OCI-M1 (cell line): ENCODE measurements around the gene JMJD6.
"Not testable (repeated sequence)": the region's sequence is repeated elsewhere in the genome, so short reads cannot be mapped to it uniquely, and the experiment has no call there.

Source experiments
- DNase-seq: peaks from one replicate; lab custom pipeline; 2025; lab: John Stamatoyannopoulos, UW

Gene JMJD6

DNA sequence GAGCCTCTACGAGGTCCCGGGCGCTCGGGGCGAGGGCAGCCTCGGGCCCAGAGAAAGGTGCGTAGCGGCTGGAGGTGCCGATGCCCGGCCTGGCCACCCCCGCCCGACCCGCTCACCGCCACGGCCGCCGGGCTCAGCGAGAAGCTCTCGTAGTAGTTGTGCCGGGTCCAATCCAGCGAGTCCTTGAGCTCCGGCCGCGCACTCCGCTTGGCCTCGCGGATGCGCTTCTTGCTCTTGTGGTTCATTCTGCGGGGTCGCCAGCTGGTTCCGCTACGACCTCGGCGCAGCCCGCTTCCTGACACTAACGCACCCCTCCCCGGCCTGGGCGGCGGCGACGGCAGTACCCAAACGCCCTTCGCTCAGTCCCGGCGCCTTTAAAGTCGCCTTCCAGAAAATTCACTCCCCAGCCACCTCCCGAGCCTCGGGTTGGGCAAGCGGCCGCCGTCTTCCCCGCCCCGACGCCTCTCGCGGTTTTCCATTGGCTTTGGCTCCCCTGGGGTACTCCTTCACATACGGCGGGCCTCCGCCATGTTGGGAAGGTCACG is at the start of gene JMJD6:
TSS of gene JMJD6 (minus strand) at position 376 of the 545 bp plus-strand sequence. CDS start at position 245, 131 bp downstream.
- peak; percentile 97 for DNase-seq

DNA sequence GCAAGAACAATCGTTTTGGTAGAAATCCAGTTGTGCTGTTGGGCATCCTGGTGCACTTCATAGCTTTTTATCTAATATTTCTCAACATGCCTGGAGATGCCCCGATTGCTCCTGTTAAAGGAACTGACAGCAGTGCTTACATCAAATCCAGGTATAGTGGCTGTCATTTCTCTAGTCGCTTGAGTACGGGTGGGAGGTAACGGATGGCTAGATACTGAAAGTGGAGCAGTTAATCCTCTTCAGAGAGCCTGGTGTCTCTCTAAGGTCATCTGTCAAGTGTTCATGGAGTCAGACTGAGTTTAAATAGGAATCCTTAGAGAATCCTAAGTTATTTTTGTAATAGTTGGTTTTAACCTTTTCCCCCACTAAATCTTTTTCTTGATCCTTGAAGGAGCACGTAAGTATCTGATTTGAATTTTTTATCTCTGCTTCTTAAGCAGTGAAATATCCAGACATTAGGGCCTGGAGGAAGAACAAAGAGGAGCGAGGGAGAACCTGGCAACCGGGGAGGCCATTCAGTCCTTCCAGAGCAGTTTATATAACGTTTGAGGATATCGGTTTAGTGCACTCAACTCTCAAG is 48.7 kb upstream of the JMJD6 start:
- no peak for DNase-seq

DNA sequence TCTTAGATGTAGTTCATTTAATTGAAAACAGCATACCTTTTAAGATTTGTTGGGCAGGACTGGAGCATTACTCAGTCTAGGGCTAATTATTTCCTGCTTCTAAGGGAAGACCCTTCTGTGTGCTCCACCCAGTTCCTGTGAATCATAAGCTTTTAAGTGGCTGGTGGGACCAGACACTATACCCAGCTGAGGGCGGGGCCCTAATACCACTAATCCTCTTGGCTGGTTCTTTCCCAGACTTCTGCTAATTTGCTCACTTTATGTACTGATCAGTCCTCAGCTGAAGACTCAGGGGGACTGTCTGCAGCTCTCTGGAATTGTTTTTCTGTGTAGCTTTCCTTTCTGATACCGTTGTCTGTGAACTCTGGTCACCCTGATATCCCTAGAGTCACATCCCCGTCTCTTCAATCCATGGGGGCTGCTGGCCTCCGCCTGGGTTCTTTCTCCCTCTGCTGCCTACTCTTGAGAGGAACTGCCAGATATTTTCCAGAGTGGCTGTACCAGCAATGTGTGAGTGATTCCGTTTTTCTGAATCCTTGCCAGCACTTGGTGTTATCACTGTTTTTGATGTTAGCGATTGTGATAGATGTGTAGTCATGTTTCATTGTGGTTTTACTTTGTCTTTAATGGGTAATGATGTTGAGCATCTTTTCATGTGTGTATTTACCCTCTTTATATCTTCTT is 46.6 kb upstream of the JMJD6 start:
- DNase-seq: peak; percentile 63

DNA sequence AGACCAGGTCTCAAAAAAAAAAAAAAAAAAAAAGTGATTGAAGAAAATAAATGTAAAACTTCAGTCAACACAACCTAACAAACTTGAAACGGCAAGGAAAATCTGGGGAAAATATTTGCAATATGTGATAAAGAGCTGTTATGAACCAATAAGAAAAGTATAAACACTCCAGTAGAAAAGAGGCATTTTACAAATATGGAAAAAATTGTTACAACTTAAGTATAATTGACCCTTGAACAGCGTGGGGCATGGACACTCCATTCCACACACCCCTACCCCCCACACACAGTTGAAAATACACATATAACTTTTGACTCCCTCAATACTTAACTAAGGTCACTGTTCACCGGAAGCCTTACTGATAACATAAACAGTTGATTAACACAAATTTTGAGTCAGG is 32.2 kb upstream of the JMJD6 start:
- DNase-seq: no peak

DNA sequence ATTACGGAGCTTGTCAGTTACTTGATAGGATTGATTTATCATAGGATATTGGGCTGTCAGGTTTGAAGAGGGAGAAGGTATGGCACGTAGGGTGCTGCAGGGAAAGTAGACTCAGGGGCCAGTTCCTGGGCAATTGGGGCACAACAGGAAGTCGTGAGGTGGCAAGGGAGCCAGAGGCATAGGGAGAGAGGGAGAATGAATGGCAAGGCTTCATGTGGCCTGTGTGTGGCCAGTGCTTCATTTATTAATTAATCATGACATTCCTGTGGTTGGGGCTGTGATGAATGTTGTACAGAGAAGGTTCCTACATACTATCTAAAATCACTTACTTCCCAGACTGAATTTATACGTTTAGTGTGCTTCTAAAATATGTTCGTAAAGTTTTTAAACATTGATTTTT is 30.9 kb upstream of the JMJD6 start:
- DNase-seq: no peak

DNA sequence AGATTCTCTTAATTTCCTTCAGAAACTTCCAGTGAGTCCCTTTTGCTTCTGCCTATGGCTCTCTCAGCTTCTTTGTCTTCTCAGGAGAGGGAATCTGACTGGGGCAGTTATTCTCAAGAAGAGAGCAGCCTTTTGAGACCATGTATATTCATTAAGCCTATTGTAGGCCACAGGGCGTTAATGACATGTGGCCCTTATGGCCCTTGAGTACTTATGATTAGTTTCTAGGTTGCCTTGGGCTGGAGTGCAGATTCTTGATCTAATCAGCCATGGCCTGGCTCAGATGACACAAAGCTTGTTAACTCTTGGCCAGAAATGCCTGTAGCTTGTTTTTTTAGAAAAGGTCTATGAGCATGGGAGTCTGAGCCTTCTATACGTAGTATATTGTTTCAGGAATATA is 28.9 kb upstream of the JMJD6 start:
- no peak for DNase-seq

DNA sequence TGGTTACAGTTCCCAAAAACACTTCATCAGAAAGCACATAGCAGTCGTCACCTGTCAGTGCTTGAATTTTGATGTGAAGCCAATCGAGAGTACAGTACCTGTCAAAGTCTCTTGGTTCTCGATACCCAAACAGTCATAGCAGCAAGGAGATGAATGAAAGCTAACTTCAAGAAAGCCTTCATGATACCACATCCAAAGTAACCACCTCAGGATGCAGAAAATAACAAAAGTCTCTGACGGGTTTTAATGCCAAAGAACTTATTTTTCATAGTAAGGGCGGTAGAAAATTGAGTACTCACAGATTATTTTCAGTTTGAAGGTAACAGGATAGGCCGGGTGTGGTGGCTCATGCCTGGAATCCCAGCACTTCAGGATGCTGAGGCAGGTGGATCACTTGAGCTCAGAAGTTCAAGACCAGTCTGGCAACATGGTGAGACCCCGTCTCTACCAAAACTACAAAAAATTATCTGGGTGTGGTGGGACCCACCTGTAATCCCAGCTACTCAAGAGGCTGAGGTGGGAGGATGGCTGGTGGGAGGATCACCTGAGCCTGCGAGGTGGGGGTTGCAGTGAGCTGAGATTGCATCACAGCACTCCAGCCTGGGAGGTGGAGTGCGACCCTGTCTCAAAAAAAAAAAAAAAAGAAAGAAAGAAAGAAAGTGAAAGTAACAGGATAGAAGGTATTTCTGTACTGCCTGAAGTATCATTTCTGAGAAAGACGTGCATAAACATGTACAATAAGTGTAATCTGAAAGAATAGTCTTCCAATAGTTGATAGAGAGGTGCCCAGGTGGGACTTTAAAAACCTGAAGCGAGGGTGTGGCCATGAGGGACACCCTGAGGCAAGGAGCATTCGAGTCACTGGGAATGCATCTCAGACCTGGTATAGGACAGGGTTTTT is 26.9 kb upstream of the JMJD6 start:
- peak; percentile 47 for DNase-seq

DNA sequence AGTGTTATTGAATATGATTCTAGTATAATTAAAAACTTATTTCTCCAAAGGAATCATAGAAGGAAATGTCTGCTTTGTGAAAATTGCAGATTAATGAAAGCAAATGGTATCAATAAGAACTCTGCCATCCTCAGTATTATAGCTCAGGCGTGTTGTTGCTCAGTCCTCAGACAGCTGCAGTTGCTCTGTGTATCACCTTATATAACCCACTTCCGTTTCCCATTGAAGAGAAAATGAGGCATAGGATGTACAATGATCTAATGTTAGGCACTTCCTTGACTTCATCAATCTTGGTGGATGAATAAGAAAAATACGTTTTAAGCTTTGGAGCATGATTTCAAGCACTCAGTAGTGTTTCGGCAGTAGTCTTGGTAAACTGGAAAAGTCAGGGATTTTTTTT is 25.6 kb upstream of the JMJD6 start:
- no peak for DNase-seq

DNA sequence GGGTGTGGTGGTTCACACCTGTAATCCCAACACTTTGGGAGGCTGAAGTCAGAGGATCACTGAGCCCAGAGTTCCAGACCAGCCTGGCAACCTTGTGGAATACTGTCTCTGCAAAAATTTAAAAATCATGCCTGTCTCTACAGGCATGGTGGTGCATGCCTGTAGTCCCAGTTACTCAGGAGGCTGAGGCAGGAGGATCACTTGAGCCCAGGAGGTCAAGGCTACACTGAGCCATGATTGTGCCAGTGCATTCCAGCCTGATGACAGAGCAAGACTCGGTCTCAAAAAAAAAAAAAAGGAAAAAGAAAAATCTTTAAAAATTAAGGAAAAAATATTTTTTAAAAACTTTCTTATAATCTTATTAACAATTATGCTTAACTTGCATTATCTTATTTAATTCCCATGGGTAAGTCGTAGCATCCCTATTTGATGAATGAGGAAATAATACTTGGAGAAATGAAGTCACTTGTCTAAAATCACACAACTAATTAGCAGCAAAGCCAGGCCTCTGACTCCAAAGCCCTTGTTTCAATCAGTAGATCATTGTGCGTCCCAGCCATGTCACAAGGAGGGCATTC is 25.1 kb upstream of the JMJD6 start:
- no peak for DNase-seq

DNA sequence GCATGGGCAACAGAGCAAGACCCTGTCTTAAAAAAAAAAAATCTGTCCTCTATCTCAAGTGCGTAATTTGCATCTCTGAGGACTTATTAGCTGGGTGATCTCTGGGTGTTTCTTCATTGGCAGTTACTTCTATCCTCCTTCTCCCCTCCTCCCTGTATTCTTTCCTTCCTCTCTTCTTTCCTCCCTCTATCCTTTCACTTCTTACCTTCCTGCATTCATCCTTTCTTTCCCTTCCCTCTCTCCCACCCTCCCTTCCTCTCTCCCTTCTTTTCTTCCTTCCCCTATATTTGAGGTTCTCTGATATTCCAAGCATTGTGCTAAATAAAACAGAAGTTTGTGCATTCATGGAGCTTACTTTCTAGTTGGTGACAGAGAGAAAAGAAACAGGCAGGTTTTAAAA is 22.3 kb upstream of the JMJD6 start:
- no peak for DNase-seq

DNA sequence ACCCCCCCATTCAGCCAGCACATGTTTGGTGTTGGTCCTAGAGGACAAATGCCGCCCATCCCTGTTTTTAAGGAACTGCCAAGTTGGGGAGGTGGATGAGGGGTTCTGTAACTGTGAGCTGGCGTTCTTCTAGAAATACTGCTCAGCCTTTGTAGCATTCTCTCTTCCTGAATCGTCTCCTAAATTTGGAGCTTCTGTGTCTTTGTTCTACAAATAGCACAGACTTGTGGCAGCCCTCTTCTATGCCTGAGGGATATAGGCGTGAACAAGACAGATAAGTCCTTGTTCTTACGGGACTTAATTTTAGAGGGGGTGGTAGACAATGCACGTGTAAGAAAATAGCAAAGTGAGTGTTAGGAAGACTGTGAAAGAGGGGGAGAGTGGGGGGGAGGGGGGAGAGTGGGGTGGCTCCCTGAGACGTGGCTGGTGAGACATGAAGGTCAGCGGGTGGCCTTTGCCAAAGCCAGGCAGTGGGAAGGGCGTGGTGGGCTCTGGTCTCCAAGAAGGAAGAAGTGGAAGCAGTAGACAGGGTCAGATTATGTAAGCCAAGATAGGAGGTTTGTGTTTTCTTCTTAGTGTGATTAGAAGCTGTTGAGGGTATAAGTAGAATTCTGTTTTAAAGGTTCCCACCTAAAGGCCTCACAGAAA is 21.4 kb upstream of the JMJD6 start:
- no peak for DNase-seq

DNA sequence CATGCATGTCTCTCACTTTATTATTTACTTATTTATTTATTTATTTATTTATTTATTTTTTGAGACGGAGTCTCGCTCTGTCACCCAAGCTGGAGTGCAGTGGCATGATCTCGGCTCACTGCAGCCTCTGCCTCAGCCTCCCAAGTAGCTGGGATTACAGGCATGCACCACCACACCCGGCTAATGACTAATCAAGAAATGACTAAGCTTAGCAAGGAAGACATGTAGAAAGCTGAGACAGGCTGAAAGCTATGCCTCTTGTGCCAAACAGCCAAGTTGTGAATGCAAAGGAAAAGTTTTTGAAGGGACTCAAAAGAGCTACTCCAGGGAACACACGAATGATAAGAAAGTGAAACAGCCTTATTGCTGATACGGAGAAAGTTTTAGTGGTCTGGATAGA is 19.4 kb upstream of the JMJD6 start:
- DNase-seq: not testable (repeated sequence)

DNA sequence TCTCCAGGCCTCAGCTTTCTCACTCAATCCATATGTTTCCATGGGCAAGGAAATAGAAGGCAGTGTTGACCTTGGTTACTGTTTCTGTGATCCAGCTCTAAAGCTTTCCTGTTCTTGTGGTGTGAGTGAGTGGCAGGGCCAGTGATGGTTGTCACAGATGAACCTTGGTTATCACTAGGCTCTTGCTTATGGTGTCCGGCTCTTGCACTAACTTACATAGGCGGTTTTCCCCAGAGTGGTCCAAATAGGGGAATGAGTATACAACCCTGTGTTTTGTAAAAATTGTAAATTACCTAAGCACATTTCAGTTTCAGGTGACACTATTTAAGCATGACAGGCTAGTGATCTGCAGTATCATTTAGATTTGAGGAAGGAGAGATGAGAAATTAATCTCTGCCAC is 18.3 kb upstream of the JMJD6 start:
- no peak for DNase-seq

DNA sequence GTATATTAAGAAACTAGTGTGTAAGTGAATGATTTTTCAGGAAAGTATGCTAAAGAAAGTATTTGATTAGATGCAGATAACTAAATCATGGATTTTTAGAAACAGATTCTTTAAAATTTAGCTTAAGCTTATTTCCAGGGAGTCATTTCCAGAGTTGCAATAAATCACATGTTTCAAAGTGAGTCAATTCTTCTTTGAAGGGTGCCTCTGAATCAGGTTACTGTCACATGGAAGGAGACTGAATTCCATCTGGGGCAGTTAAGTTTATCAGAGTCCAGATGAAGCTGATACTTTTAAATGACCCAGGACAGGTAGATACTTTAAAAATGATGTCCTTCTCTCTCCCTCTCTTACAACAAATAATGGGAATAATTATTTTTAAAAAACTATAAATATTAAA is 16.6 kb upstream of the JMJD6 start:
- no peak for DNase-seq

DNA sequence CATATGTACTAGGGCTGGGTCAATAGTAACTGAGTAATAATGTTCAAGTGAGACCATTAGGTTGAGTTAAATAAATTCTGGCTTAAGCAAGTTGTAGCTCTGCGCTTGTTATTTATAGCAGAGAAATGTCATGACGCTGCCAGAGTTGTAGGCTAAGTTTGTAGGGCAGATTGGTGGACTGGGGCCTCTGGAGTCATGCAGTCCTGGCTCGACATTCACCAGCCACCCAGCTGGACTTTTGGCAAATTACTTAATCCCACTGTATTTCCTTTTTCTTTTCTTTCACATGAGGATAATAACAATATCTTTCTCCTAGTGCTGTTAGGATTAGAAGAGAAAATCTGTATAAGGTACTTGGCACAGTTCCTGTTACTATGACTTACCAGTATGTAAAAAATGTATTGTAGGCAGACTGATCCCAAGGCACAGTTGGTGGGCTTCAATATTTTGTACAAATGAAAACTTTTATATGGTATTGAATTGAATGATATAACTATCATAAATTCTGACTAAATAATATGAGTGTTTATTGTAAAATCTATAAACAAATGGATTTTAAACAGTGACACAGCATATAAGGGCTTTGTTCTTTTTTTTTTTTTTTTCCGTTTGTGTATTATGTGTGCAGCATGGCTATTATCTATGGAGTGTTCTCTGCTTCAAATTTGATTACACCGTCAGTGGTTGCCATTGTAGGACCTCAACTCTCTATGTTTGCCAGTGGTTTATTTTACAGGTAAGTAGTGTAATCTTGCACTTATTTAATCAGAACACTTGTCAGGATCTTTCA is 14.1 kb upstream of the JMJD6 start:
- no peak for DNase-seq

DNA sequence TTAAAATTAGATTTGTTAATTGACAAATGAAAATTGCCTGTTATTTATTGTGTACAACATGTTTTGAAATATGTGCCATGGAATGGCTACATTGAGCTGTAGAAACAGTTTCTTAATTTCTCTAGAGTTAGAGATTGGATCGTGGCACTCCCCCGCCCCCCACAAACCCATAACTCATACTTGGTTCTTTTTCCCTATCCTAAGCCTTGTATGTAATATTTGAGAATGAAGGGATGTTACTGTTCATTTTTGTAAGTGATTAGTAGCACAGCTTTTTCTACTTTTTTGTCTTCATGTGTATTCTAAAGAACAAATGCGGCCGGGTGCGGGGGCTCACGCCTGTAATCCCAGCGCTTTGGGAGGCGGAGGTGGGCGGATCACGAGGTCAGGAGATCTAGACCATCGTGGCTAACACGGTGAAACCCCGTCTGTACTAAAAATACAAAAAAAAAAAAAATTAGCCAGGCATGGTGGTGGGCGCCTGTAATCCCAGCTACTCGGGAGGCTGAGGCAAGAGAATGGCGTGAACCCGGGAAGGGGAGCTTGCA is 13.2 kb upstream of the JMJD6 start:
- not testable (repeated sequence) for DNase-seq

DNA sequence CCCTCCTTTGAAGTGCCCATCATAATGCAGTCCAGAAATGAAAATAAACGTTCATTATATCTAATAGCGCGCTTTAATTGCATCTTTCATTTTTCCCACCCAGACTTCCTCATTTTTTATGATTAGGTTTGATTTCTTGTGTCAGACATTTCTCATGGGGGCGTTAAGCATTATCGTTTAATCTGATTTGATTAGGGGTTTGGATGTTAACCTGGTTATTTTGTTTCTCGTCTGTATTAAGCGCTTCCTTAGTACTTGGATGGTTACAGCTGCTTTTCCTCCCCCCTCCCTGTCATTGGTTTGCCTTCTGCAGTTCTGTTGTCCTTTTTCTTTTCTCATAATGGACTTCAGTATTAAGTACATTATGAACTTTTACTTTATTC is 12.1 kb upstream of the JMJD6 start:
- peak; percentile 63 for DNase-seq

DNA sequence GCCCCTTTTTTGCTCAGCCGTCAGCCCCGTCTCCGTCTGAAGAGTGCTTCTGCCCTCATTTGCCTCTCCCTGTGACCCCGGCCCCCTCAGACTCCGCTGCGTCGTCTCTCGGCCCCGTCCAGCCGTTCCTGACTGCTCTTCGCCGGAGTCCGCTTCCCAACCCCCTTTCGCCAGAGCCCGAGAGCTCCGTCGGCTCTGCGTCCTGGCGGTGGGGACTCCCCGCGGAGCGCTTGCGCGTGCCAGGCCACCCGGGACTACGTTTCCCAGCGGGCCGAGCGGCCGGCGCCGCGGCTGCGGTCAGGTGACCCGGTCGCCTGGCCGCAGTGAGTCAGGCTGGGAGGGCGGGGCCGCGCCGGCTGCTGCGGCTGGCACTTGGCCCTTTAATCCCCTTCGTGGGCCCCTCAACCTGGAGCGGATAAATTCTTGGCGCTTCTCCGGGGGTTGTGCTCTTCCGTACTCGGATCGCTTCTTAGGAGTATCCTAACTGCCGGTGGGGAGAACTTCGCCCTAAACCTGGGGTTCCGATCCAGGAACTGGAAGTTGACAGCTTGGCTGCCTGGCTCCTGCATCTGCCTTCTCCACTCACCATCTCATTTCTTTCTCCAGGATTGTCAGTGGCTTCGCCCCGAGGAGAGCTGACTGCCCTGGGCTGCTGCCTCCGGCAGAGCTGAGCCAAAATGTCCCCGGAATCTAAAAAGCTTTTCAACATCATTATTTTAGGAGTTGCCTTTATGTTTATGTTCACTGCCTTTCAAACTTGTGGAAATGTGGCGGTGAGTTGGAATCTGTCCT is 11.5 kb upstream of the JMJD6 start, which contains the start of gene MFSD11:
TSS of gene MFSD11 (plus strand) at position 444 of the 792 bp plus-strand sequence. CDS start at position 678, 234 bp downstream.
- peak; percentile 96 for DNase-seq

DNA sequence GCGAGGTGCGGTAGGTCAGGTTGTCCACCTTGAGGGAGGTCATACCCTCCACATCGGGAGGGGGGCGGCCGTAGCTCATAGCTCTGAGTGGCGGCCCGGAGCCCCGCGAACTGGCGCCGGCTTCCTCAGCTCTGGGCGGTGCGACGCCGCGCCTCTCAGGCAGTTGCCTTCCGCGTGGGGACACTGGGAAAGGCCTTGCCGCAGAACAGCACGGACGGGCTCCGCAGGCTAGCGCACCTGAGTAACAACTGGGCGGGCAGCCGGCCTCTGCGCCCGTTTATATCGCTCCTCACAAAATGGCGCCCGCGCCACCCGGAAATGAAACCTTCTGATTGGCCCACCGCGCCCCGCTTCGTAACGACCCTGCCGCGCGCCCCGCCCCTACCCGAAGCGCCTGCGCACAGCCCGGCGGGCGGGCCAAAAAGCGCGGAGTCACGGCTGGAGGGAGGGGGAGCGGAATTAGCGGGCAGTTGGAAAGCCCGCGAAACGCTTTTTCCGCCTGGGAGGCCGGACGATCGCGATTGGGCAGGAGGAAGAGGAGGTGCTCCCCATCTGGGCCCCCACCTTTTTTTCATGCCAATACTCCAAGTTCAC is 10.8 kb upstream of the JMJD6 start, which contains the start of gene SRSF2:
TSS of gene SRSF2 (minus strand) at position 250 of the 594 bp plus-strand sequence. CDS start at position 79, 171 bp downstream.
- peak; percentile 99 for DNase-seq
